Gastrocnemius medialis (tissue), 4 donors: ENCODE results near the gene GAS6.

Experiments
- POLR2A ChIP-seq, 2 donors: fragments of 450-650 bp; IDR thresholded peaks; one replicate each; pipeline ENCODE4 v1.6.1; 2017; ENCODE audit warnings: antibody characterized with exemption in 2 of 2, mild to moderate bottlenecking in 2 of 2, moderate library complexity in 2 of 2
- TF ChIP-seq, protein P1 (sequence below), 5 experiments: fragments of 450-650 bp in 3 of 5; fragments of 200-600 bp in 2 of 5; sonication (generic) in 2 of 5; IDR thresholded peaks in 4 of 5; conservative IDR thresholded peaks in 1 of 5; 1 replicate in 4 of 5; 2 replicates in 1 of 5; pipeline ENCODE4 v1.5.1; 2016 to 2019; ENCODE audit warnings: antibody characterized with exemption in 5 of 5, mild to moderate bottlenecking in 3 of 5, moderate library complexity in 3 of 5

GRCh38 chr13:113883921-113884804 lies 20.3 kb upstream of the GAS6 start:
- TF ChIP-seq POLR2A (IDR thresholded peaks at IDR 0.05) = no peak
- TF ChIP-seq, protein P1, sequence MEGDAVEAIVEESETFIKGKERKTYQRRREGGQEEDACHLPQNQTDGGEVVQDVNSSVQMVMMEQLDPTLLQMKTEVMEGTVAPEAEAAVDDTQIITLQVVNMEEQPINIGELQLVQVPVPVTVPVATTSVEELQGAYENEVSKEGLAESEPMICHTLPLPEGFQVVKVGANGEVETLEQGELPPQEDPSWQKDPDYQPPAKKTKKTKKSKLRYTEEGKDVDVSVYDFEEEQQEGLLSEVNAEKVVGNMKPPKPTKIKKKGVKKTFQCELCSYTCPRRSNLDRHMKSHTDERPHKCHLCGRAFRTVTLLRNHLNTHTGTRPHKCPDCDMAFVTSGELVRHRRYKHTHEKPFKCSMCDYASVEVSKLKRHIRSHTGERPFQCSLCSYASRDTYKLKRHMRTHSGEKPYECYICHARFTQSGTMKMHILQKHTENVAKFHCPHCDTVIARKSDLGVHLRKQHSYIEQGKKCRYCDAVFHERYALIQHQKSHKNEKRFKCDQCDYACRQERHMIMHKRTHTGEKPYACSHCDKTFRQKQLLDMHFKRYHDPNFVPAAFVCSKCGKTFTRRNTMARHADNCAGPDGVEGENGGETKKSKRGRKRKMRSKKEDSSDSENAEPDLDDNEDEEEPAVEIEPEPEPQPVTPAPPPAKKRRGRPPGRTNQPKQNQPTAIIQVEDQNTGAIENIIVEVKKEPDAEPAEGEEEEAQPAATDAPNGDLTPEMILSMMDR (IDR thresholded peaks at IDR 0.05 in 4 of 5, conservative IDR thresholded peaks at IDR 0.05 in 1 of 5) = no peak
